Mucosa of rectum (tissue), 2 donors: ENCODE measurements around the gene NEGR1.

Experiments used
- H3K27ac ChIP-seq, 2 donors: one replicate each; pipeline ENCODE4 v1.7.0; 2013; ENCODE audit warnings: inconsistent platforms in 2 of 2, low read depth in 2 of 2, low read length in 2 of 2
- H3K27me3 ChIP-seq, 2 donors: one replicate each; pipeline ENCODE4 v1.7.0; 2013; ENCODE audit warnings: low read length in 2 of 2; ENCODE audit not compliant: control insufficient read depth in 2 of 2, insufficient read depth in 2 of 2
- H3K36me3 ChIP-seq, 2 donors: one replicate each; pipeline ENCODE4 v1.7.0; 2013; ENCODE audit warnings: low read length in 2 of 2; ENCODE audit not compliant: control insufficient read depth in 2 of 2, insufficient read depth in 2 of 2
- H3K4me1 ChIP-seq, 2 donors: one replicate each; pipeline ENCODE4 v1.7.0; 2013; ENCODE audit warnings: low read length in 2 of 2, mild to moderate bottlenecking in 1 of 2; ENCODE audit not compliant: control insufficient read depth in 2 of 2, insufficient read depth in 2 of 2
- H3K4me3 ChIP-seq, 2 donors: one replicate each; pipeline ENCODE4 v1.7.0; 2013; ENCODE audit warnings: low read length in 2 of 2
- H3K9ac ChIP-seq, 2 donors: one replicate each; pipeline ENCODE4 v1.7.0; 2013; ENCODE audit warnings: low read length in 2 of 2, low read depth in 1 of 2, mild to moderate bottlenecking in 1 of 2
- H3K9me3 ChIP-seq, 2 donors: one replicate each; pipeline ENCODE4 v1.7.0; 2013; ENCODE audit warnings: low read length in 2 of 2; ENCODE audit not compliant: control insufficient read depth in 2 of 2
- donor health status: healthy.
- donor health status: Normal muscosa, but diverticular disease.

NEGR1 gene

GRCh38 chr1:71390518-71390917, 891.8 kb downstream of the NEGR1 start:
- no peak overlapping the region for H3K27ac ChIP-seq
- H3K36me3 ChIP-seq: no peaks in the 10 kb centered on the region
- no peaks in the 10 kb centered on the region for H3K9me3 ChIP-seq
- H3K27me3 ChIP-seq: no peaks in the 10 kb centered on the region
- H3K4me1 ChIP-seq: no peaks in the 10 kb centered on the region
- H3K9ac ChIP-seq: no peak overlapping the region
- H3K4me3 ChIP-seq: no peak overlapping the region

DNA sequence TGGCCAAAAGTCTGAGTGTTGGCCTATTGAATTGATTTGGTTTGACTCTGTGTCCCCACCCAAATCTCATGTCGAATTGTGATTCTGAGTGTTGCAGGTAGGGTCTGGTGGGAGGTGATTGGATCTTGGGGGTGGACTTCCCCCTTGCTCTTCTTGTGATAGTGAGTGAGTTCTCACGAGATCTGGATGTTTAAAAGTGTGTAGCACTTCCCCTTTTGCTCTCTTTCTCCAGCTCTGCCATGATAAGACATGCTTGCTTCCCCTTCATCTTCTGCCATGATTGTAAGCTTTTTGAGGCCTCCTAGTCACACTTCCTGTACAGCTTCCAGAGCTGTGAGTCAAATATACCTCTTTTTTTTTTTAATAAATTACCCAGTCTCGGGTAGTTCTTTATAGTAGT, 904.5 kb downstream of the NEGR1 start:
- H3K27me3 ChIP-seq: no peaks in the 10 kb centered on the region
- H3K4me1 ChIP-seq: no peaks in the 10 kb centered on the region
- H3K27ac ChIP-seq: no peak overlapping the region
- H3K36me3 ChIP-seq: no peaks in the 10 kb centered on the region
- no peaks in the 10 kb centered on the region for H3K9me3 ChIP-seq
- no peak overlapping the region for H3K9ac ChIP-seq
- H3K4me3 ChIP-seq: no peak overlapping the region

- H3K4me1 ChIP-seq: no peaks in the 10 kb centered on the region
- H3K27ac ChIP-seq: no peak overlapping the region
- H3K9ac ChIP-seq: no peak overlapping the region
- no peaks in the 10 kb centered on the region for H3K9me3 ChIP-seq
- H3K27me3 ChIP-seq: no peaks in the 10 kb centered on the region
- no peak overlapping the region for H3K4me3 ChIP-seq
- no peaks in the 10 kb centered on the region for H3K36me3 ChIP-seq
Observed at GRCh38 chr1:71372496-71372895, 909.8 kb downstream of the NEGR1 start.

DNA sequence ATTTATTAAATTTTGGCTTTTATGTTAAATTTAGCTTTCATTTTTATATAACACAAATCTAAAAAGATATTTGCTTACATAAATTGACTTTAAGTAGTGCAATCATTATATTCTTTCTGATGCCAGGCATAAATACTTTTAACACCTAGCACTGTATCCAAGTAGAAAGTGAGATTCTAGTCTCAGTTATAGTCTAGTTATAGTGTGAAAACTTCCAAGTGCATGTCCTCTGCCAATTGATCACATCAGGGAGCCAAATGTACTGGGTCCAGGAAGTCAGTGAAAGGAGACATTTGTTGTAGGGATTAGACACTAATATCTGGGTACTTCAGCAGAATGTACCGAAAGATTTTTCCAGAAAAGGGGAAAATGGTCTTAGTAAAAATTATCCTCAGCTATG, 910.8 kb downstream of the NEGR1 start:
- H3K9ac ChIP-seq: no peak overlapping the region
- H3K27me3 ChIP-seq: no peaks in the 10 kb centered on the region
- no peaks in the 10 kb centered on the region for H3K36me3 ChIP-seq
- no peak overlapping the region for H3K27ac ChIP-seq
- H3K4me1 ChIP-seq: no peaks in the 10 kb centered on the region
- H3K9me3 ChIP-seq: no peaks in the 10 kb centered on the region
- no peak overlapping the region for H3K4me3 ChIP-seq

DNA sequence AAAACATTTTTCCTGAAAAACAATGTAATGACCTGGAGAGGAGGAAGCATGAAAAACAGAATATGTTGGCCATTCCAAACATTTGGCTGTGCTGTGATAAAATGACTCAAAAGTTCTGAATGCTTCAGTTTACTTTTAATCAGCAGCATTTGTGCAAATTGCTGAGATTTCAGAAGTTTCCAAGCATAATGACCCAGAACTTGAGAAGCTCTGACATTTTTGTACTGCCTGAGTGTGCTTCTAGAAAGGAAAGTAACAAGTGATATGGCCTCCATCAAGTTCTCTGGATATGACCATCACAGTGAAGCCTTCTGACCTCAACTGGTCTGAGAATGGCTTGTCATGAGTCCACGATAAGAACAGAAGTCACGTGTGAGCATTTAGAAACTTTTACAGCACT, 918.1 kb downstream of the NEGR1 start:
- Histone ChIP-seq H3K9ac (no peak overlapping the region), H3K27ac (no peak overlapping the region), H3K4me1 (no peaks in the 10 kb centered on the region), H3K4me3 (no peak overlapping the region), H3K36me3 (no peaks in the 10 kb centered on the region), H3K9me3 (no peaks in the 10 kb centered on the region), H3K27me3 (no peaks in the 10 kb centered on the region)

GRCh38 chr1:71362691-71363090, 919.6 kb downstream of the NEGR1 start:
- Histone ChIP-seq H3K9ac (no peak overlapping the region), H3K4me1 (no peaks in the 10 kb centered on the region), H3K27me3 (no peaks in the 10 kb centered on the region)

GRCh38 chr1:71362076-71362475, 920.3 kb downstream of the NEGR1 start:
- Histone ChIP-seq H3K9ac (no peak overlapping the region), H3K4me3 (no peak overlapping the region), H3K27ac (no peak overlapping the region), H3K9me3 (no peaks in the 10 kb centered on the region), H3K4me1 (no peaks in the 10 kb centered on the region), H3K27me3 (no peaks in the 10 kb centered on the region), H3K36me3 (no peaks in the 10 kb centered on the region)

More at GRCh38 chr1:71362691-71363090, 919.6 kb downstream of the NEGR1 start:
- no peak overlapping the region for H3K27ac ChIP-seq
- H3K4me3 ChIP-seq: no peak overlapping the region
- H3K36me3 ChIP-seq: no peaks in the 10 kb centered on the region
- H3K9me3 ChIP-seq: no peaks in the 10 kb centered on the region

DNA sequence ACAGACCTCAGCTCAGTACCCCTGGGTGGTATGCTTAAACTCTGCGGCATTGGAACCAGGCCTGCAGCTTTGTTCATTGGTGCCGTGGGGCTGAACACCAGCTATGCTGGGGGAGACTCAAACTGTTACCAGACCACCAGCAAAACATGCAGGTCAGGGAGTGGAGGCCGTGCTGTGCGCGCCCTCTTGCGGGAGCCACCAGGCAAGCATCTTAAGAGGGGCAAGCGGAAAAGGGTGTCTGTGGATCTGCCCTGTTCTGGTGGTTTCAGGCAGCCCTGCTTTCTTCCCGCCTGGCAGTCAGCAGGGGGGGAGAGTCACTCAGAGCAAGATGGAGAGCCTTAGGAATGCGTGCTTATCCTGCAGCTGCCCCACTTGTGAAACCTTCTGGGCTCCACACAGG, 924.6 kb downstream of the NEGR1 start:
- Histone ChIP-seq H3K36me3 (no peaks in the 10 kb centered on the region), H3K27ac (no peak overlapping the region), H3K4me3 (no peak overlapping the region), H3K4me1 (no peaks in the 10 kb centered on the region), H3K9me3 (no peaks in the 10 kb centered on the region), H3K9ac (no peak overlapping the region), H3K27me3 (no peaks in the 10 kb centered on the region)

DNA sequence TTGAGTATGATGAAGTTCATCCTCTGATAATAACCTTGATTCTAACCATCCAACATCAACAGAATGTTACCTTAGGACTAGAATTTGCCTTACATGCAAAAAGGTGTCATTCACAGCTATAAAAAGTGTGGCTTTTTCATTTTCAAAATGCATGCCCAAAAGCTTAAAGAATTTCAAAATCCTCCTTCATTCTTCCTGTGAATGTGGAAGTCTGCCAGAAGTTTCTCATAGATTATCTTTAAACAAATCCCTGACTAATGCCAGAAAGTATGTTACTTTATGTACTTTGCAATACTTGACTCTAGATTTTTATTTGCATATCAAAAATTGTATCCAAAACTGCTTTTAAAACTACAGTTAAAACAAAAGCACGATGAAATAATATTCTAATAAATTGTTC, 930.9 kb downstream of the NEGR1 start:
- Histone ChIP-seq H3K36me3 (no peaks in the 10 kb centered on the region), H3K9me3 (no peaks in the 10 kb centered on the region), H3K27ac (no peak overlapping the region), H3K4me3 (no peak overlapping the region), H3K27me3 (no peaks in the 10 kb centered on the region), H3K4me1 (no peaks in the 10 kb centered on the region), H3K9ac (no peak overlapping the region)

DNA sequence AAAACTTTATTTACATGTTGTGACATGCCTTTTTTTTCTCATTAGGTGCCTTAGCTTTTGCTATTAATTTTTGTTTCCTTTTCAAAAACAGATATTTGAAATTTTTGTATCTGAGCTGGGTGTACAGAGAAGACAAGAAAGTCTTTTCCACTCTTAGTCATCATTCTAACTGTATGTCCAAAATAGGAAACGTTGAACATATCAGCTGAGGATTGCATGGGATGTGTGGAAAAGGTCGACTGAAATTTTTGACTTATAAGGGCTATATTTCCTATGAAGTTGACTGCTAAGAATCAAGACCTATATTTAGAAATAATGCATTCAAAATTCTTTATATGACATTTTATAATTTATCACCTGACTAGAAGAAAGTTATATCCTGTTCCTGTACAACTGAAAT, 931.5 kb downstream of the NEGR1 start:
- H3K27me3 ChIP-seq: no peaks in the 10 kb centered on the region
- H3K9ac ChIP-seq: no peak overlapping the region
- no peak overlapping the region for H3K27ac ChIP-seq
- H3K36me3 ChIP-seq: no peaks in the 10 kb centered on the region
- H3K4me1 ChIP-seq: no peaks in the 10 kb centered on the region
- no peak overlapping the region for H3K4me3 ChIP-seq
- H3K9me3 ChIP-seq: no peaks in the 10 kb centered on the region

- Histone ChIP-seq H3K27ac (no peak overlapping the region), H3K9me3 (no peaks in the 10 kb centered on the region), H3K4me1 (no peaks in the 10 kb centered on the region), H3K9ac (no peak overlapping the region), H3K27me3 (no peaks in the 10 kb centered on the region), H3K4me3 (no peak overlapping the region), H3K36me3 (no peaks in the 10 kb centered on the region)
Observed at GRCh38 chr1:71350330-71350729, 932.0 kb downstream of the NEGR1 start.
